HL-60 (cell line): ENCODE results near the gene ARID1B.

ENCODE experiments used
- GABPA ChIP-seq: IDR thresholded peaks from 2 replicates; pipeline ENCODE4 v1.6.1; 2012; ENCODE audit warnings: low read depth
- POLR2AphosphoS5 ChIP-seq: IDR thresholded peaks from 2 replicates; pipeline ENCODE4 v1.6.1; 2012; ENCODE audit warnings: low read depth
- SPI1 ChIP-seq: IDR thresholded peaks from 2 replicates; pipeline ENCODE4 v1.6.1; 2012; ENCODE audit warnings: low read depth, mild to moderate bottlenecking, borderline replicate concordance
- TF ChIP-seq, protein P1 (sequence below): IDR thresholded peaks from one replicate; pipeline ENCODE4 v1.5.1; 2011; ENCODE audit warnings: low read length, control low read depth, inconsistent platforms; ENCODE audit not compliant: insufficient read depth
- TF ChIP-seq, protein P2 (sequence below): IDR thresholded peaks from 2 replicates; pipeline ENCODE4 v1.6.1; 2012; ENCODE audit warnings: low read depth; ENCODE audit not compliant: insufficient replicate concordance

DNA sequence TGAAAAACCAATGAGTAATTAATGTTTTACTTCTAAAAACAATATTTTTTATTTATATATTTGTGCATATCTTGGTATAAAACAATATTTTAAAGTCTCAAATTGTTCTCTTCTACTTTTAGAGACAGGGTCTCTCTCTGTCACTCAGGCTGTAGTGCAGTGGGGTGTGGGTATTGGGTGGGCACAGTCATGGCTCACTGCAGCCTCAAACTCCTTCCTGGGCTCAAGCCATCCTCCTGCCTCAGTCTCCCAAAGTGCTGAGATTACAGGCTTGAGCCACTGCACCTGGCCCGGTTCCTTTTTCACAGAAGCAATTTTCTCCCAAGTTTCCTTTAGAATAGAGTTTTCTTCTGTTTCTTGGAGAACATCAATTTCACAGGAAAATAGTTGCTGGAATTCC, 443.3 kb downstream of the ARID1B start:
- TF ChIP-seq, protein P1, sequence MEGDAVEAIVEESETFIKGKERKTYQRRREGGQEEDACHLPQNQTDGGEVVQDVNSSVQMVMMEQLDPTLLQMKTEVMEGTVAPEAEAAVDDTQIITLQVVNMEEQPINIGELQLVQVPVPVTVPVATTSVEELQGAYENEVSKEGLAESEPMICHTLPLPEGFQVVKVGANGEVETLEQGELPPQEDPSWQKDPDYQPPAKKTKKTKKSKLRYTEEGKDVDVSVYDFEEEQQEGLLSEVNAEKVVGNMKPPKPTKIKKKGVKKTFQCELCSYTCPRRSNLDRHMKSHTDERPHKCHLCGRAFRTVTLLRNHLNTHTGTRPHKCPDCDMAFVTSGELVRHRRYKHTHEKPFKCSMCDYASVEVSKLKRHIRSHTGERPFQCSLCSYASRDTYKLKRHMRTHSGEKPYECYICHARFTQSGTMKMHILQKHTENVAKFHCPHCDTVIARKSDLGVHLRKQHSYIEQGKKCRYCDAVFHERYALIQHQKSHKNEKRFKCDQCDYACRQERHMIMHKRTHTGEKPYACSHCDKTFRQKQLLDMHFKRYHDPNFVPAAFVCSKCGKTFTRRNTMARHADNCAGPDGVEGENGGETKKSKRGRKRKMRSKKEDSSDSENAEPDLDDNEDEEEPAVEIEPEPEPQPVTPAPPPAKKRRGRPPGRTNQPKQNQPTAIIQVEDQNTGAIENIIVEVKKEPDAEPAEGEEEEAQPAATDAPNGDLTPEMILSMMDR, result no peak
- TF ChIP-seq, protein P2, sequence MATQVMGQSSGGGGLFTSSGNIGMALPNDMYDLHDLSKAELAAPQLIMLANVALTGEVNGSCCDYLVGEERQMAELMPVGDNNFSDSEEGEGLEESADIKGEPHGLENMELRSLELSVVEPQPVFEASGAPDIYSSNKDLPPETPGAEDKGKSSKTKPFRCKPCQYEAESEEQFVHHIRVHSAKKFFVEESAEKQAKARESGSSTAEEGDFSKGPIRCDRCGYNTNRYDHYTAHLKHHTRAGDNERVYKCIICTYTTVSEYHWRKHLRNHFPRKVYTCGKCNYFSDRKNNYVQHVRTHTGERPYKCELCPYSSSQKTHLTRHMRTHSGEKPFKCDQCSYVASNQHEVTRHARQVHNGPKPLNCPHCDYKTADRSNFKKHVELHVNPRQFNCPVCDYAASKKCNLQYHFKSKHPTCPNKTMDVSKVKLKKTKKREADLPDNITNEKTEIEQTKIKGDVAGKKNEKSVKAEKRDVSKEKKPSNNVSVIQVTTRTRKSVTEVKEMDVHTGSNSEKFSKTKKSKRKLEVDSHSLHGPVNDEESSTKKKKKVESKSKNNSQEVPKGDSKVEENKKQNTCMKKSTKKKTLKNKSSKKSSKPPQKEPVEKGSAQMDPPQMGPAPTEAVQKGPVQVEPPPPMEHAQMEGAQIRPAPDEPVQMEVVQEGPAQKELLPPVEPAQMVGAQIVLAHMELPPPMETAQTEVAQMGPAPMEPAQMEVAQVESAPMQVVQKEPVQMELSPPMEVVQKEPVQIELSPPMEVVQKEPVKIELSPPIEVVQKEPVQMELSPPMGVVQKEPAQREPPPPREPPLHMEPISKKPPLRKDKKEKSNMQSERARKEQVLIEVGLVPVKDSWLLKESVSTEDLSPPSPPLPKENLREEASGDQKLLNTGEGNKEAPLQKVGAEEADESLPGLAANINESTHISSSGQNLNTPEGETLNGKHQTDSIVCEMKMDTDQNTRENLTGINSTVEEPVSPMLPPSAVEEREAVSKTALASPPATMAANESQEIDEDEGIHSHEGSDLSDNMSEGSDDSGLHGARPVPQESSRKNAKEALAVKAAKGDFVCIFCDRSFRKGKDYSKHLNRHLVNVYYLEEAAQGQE, result no peak
- TF ChIP-seq POLR2AphosphoS5 (no peak), GABPA (no peak), SPI1 (no peak)
